ENCODE results near the gene AANAT.
"Not testable (repeated sequence)": the region's sequence is repeated elsewhere in the genome, so short reads cannot be mapped to it uniquely, and the experiment has no call there.

The AANAT gene

GRCh38 chr17:76502341-76503211 is 35.2 kb downstream of the AANAT start:
- no peak overlapping the region for H3K27ac ChIP-seq (ENCODE audit: low read depth, low read length)
- H3K4me3 ChIP-seq (ENCODE audit: low read depth in 1 of 5, low read length in 5 of 5): no peak overlapping the region
- H3K36me3 ChIP-seq (ENCODE audit: control insufficient read depth in 5 of 5, insufficient read depth in 5 of 5, low read length in 5 of 5): no peaks in the 10 kb centered on the region
- no peak overlapping the region for H3K9ac ChIP-seq (ENCODE audit: low read length in 5 of 5)
- peaks cover 8 to 56% (median 47%) of the 10 kb centered on the region in 5 donors for H3K4me1 ChIP-seq (ENCODE audit: control insufficient read depth in 5 of 5, insufficient read depth in 5 of 5, low read length in 5 of 5)
- peaks cover 0 to 9% (median 7%) of the 10 kb centered on the region in 5 donors for H3K27me3 ChIP-seq (ENCODE audit: control insufficient read depth in 5 of 5, insufficient read depth in 4 of 5, low read length in 5 of 5)
- no peaks in the 10 kb centered on the region for H3K9me3 ChIP-seq (ENCODE audit: control insufficient read depth in 5 of 5, low read length in 5 of 5)

GRCh38 chr17:76504117-76504516 is 36.7 kb downstream of the AANAT start:
- H3K36me3 ChIP-seq (ENCODE audit: control insufficient read depth in 5 of 5, insufficient read depth in 5 of 5, low read length in 5 of 5): no peaks in the 10 kb centered on the region
- peaks cover 3 to 13% (median 7%) of the 10 kb centered on the region in 5 donors for H3K27me3 ChIP-seq (ENCODE audit: control insufficient read depth in 5 of 5, insufficient read depth in 4 of 5, low read length in 5 of 5)
- no peak overlapping the region for H3K4me3 ChIP-seq (ENCODE audit: low read depth in 1 of 5, low read length in 5 of 5)
- H3K27ac ChIP-seq (ENCODE audit: low read depth, low read length): no peak overlapping the region
- no peaks in the 10 kb centered on the region for H3K9me3 ChIP-seq (ENCODE audit: control insufficient read depth in 5 of 5, low read length in 5 of 5)
- peaks cover 5 to 40% (median 31%) of the 10 kb centered on the region in 5 donors for H3K4me1 ChIP-seq (ENCODE audit: control insufficient read depth in 5 of 5, insufficient read depth in 5 of 5, low read length in 5 of 5)
- H3K9ac ChIP-seq (ENCODE audit: low read length in 5 of 5): no peak overlapping the region

- peak overlapping the region in 1 of 5 donors; percentile 22 for H3K4me3 ChIP-seq (ENCODE audit: low read depth in 1 of 5, low read length in 5 of 5)
- H3K4me1 ChIP-seq (ENCODE audit: control insufficient read depth in 5 of 5, insufficient read depth in 5 of 5, low read length in 5 of 5): peaks cover 4 to 25% (median 10%) of the 10 kb centered on the region in 5 donors
- H3K27me3 ChIP-seq (ENCODE audit: control insufficient read depth in 5 of 5, insufficient read depth in 4 of 5, low read length in 5 of 5): peaks cover 3 to 13% (median 7%) of the 10 kb centered on the region in 5 donors
- H3K27ac ChIP-seq (ENCODE audit: low read depth, low read length): no peak overlapping the region
- H3K9me3 ChIP-seq (ENCODE audit: control insufficient read depth in 5 of 5, low read length in 5 of 5): no peaks in the 10 kb centered on the region
- H3K9ac ChIP-seq (ENCODE audit: low read length in 5 of 5): no peak overlapping the region
- no peaks in the 10 kb centered on the region for H3K36me3 ChIP-seq (ENCODE audit: control insufficient read depth in 5 of 5, insufficient read depth in 5 of 5, low read length in 5 of 5)
Observed at GRCh38 chr17:76506408-76507345, 39.3 kb downstream of the AANAT start.

GRCh38 chr17:76508472-76509063 is 41.2 kb downstream of the AANAT start:
- not testable (repeated sequence) for H3K4me3 ChIP-seq (ENCODE audit: low read depth in 1 of 5, low read length in 5 of 5); H3K9ac ChIP-seq (ENCODE audit: low read length in 5 of 5); H3K27ac ChIP-seq (ENCODE audit: low read depth, low read length); H3K9me3 ChIP-seq (ENCODE audit: control insufficient read depth in 5 of 5, low read length in 5 of 5); H3K36me3 ChIP-seq (ENCODE audit: control insufficient read depth in 5 of 5, insufficient read depth in 5 of 5, low read length in 5 of 5)
- Histone ChIP-seq H3K27me3 (ENCODE audit: control insufficient read depth in 5 of 5, insufficient read depth in 4 of 5, low read length in 5 of 5) (peaks cover 3 to 13% (median 7%) of the 10 kb centered on the region in 5 donors), H3K4me1 (ENCODE audit: control insufficient read depth in 5 of 5, insufficient read depth in 5 of 5, low read length in 5 of 5) (peaks cover 3 to 21% (median 6%) of the 10 kb centered on the region in 5 donors)

GRCh38 chr17:76510831-76511244 is 43.4 kb downstream of the AANAT start:
- H3K9ac ChIP-seq (ENCODE audit: low read length in 5 of 5): peak overlapping the region in 1 of 5 donors; percentile 42
- H3K27me3 ChIP-seq (ENCODE audit: control insufficient read depth in 5 of 5, insufficient read depth in 4 of 5, low read length in 5 of 5): peaks cover 3 to 14% (median 7%) of the 10 kb centered on the region in 5 donors
- H3K4me3 ChIP-seq (ENCODE audit: low read depth in 1 of 5, low read length in 5 of 5): no peak overlapping the region
- no peak overlapping the region for H3K27ac ChIP-seq (ENCODE audit: low read depth, low read length)
- H3K36me3 ChIP-seq (ENCODE audit: control insufficient read depth in 5 of 5, insufficient read depth in 5 of 5, low read length in 5 of 5): no peaks in the 10 kb centered on the region
- peaks cover 10 to 30% (median 15%) of the 10 kb centered on the region in 5 donors for H3K4me1 ChIP-seq (ENCODE audit: control insufficient read depth in 5 of 5, insufficient read depth in 5 of 5, low read length in 5 of 5)
- no peaks in the 10 kb centered on the region for H3K9me3 ChIP-seq (ENCODE audit: control insufficient read depth in 5 of 5, low read length in 5 of 5)

GRCh38 chr17:76511668-76512365 is 44.4 kb downstream of the AANAT start:
- Histone ChIP-seq H3K9me3 (ENCODE audit: control insufficient read depth in 5 of 5, low read length in 5 of 5) (no peaks in the 10 kb centered on the region), H3K4me1 (ENCODE audit: control insufficient read depth in 5 of 5, insufficient read depth in 5 of 5, low read length in 5 of 5) (peaks cover 7 to 32% (median 15%) of the 10 kb centered on the region in 5 donors), H3K27me3 (ENCODE audit: control insufficient read depth in 5 of 5, insufficient read depth in 4 of 5, low read length in 5 of 5) (peaks cover 3 to 10% (median 5%) of the 10 kb centered on the region in 5 donors), H3K36me3 (ENCODE audit: control insufficient read depth in 5 of 5, insufficient read depth in 5 of 5, low read length in 5 of 5) (no peaks in the 10 kb centered on the region), H3K4me3 (ENCODE audit: low read depth in 1 of 5, low read length in 5 of 5) (no peak overlapping the region), H3K27ac (ENCODE audit: low read depth, low read length) (no peak overlapping the region), H3K9ac (ENCODE audit: low read length in 5 of 5) (no peak overlapping the region)

GRCh38 chr17:76512366-76513305 is 45.2 kb downstream of the AANAT start:
- H3K4me3 ChIP-seq (ENCODE audit: low read depth in 1 of 5, low read length in 5 of 5): no peak overlapping the region

GRCh38 chr17:76513306-76513692 is 45.9 kb downstream of the AANAT start:
- Histone ChIP-seq H3K27me3 (ENCODE audit: control insufficient read depth in 5 of 5, insufficient read depth in 4 of 5, low read length in 5 of 5) (peaks cover 0 to 3% (median 0%) of the 10 kb centered on the region in 5 donors), H3K27ac (ENCODE audit: low read depth, low read length) (no peak overlapping the region), H3K9ac (ENCODE audit: low read length in 5 of 5) (no peak overlapping the region), H3K36me3 (ENCODE audit: control insufficient read depth in 5 of 5, insufficient read depth in 5 of 5, low read length in 5 of 5) (no peaks in the 10 kb centered on the region), H3K4me3 (ENCODE audit: low read depth in 1 of 5, low read length in 5 of 5) (no peak overlapping the region), H3K4me1 (ENCODE audit: control insufficient read depth in 5 of 5, insufficient read depth in 5 of 5, low read length in 5 of 5) (peaks cover 7 to 32% (median 15%) of the 10 kb centered on the region in 5 donors), H3K9me3 (ENCODE audit: control insufficient read depth in 5 of 5, low read length in 5 of 5) (no peaks in the 10 kb centered on the region)

More at GRCh38 chr17:76512366-76513305, 45.2 kb downstream of the AANAT start:
- Histone ChIP-seq H3K27me3 (ENCODE audit: control insufficient read depth in 5 of 5, insufficient read depth in 4 of 5, low read length in 5 of 5) (peaks cover 0 to 7% (median 3%) of the 10 kb centered on the region in 5 donors), H3K9ac (ENCODE audit: low read length in 5 of 5) (no peak overlapping the region), H3K36me3 (ENCODE audit: control insufficient read depth in 5 of 5, insufficient read depth in 5 of 5, low read length in 5 of 5) (no peaks in the 10 kb centered on the region), H3K4me1 (ENCODE audit: control insufficient read depth in 5 of 5, insufficient read depth in 5 of 5, low read length in 5 of 5) (peaks cover 7 to 32% (median 15%) of the 10 kb centered on the region in 5 donors), H3K27ac (ENCODE audit: low read depth, low read length) (no peak overlapping the region), H3K9me3 (ENCODE audit: control insufficient read depth in 5 of 5, low read length in 5 of 5) (no peaks in the 10 kb centered on the region)
